Measurements from ENCODE around the gene MINK1.
"Not testable (repeated sequence)": the region's sequence is repeated elsewhere in the genome, so short reads cannot be mapped to it uniquely, and the experiment has no call there.

Gene MINK1

GRCh38 chr17:4846635-4847390 lies 13.7 kb downstream of the MINK1 start:
- DNase-seq (ENCODE audit: low spot score): no peak

- DNase-seq (ENCODE audit: low spot score): no peak
Observed at GRCh38 chr17:4849011-4849536, 15.9 kb downstream of the MINK1 start.

DNA sequence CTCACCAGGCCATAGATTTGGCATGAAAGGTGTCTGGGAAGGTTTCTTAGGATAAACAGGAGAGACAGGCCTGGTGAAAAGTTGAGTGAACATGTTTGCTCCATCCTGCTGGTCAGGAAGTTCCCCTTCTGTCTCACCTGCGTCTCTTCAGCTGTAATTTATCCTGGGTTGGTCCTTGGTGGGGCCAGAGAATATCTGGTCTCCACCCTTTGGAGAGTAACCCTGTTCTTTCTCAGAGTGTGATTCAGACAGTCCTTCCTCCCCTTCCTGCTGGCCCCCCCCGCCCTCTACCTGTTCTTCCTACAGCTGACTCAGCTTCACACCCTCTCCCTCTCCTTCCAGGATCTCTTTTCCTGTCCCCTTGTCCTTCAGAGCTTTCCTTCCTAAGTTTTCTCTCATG lies 17.1 kb downstream of the MINK1 start:
- DNase-seq (ENCODE audit: low spot score): no peak

DNA sequence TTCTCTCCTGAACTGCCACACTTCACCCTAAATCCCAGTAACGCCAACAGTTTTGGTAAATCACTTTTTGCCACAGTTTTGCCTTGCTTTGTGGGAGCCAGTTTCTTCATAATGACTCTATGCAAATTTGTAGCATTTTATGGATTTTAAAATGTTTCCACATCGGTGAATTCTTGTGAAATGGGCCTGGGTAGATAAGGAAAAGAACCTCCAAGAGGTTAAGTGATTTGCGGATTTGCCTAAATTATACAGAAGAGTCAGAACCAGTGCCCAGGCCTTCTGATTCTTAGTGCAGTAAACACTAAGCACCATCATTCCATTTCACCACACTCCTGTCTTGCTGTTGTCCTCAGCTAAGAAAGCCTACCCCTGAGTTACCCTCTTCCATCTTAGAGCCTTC lies 17.9 kb downstream of the MINK1 start:
- DNase-seq (ENCODE audit: low spot score): no peak

DNA sequence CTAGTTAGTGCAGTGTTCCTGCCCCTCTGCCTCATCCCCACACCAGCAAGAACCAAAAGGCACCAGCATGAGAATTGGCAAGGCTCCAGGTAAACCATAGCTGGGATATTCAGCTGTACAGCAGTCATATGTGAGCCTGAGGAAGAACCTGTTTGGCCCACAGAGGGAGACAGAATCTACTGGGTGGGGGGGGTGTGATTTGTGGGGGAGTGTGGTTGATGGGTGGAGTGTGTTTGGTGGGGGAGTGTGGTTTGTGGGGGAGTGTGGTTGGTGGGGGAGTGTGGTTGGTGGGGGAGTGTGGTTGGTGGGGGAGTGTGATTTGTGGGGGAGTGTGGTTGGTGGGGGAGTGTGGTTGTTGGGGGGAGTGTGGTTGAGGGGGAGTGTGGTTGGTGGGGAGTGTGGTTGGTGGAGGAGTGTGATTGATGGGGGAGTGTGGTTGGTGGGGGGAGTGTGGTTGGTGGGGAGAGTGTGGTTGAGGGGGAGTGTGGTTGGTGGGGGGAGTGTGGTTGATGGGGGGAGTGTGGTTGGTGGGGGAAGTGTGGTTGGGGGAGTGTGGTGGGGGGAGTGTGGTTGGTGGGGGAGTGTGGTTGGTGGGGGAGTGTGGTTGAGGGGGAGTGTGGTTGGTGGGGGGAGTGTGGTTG lies 19.5 kb downstream of the MINK1 start:
- DNase-seq (ENCODE audit: low spot score): no peak

DNA sequence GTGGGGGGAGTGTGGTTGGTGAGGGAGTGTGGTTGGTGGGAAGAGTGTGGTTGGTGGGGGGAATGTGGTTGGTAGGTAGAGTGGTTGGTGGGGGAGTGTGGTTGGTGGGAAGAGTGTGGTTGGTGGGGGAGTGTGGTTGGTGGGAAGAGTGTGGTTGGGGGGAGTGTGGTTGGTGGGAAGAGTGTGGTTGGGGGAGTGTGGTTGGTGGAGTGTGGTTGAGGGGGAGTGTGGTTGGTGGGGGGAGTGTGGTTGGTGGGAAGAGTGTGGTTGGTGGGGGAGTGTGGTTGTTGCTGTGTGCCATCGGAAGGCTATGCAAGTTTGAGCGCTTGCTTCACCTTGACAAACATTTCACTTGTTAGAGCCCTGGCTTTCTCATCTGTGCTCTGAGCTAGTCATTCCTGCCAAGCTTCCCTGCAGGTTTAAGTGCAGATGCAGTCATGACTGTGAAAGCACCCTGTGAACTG lies 20.1 kb downstream of the MINK1 start:
- no peak for DNase-seq (ENCODE audit: low spot score)

DNA sequence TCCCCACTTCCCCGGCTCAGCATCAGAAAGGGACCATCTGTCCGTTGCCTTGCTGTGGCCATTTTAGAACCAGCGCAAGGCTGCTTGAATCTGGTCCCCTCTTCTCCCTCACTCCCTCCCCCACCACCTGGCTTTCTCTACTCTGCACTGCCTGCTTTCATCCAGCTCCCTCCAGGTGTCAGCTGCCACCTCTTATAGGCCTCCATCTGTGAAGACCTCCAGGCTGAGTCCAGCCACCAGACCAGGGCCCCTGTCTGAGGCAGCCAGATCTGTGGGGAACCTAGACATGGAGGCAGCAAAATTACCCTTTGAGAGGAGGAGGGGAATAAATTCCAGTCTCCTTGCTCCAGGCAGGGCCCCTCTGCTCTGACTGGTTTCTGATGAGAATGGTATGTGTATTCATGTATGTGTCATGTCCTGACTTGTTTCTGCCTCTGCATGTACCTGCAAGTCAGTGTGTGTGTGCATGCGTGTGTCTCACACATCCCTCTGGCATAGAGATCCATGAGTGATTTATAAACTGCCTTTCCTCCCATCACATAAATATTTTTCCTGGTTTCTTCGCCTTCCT lies 21.1 kb downstream of the MINK1 start:
- DNase-seq (ENCODE audit: low spot score): peak; percentile 87

DNA sequence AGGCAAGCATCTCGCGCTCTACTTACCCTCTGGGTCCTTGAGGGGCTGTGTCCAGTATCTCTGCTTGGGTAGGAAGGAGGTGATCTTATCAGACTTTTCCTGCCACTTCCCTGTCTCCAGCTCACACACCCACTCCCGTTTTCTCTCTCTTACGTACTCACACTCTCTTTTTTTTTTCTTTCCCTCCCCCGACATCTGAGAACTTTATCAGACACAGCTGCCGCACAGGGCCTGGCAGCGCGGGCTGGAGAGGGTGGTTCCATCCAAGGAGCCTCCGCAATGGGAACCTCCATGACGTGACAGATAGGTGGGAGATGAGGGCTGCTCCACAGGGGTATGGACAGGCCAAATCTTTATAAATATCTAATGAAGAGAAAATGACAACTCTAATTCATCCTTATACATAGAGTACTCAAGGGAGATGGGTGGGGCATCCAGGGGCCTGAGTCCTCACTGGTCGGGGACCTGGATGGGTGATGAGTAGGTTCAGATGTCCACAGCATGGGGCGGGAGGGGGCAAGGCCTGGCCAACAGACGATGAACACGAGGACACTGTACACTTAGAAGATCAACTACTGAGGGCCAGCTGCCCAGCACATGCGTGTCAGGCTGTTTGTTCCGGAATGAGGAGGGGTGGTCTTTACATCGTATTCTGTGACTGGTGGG lies 23.3 kb downstream of the MINK1 start:
- peak; percentile 62 for DNase-seq (ENCODE audit: low spot score)

DNA sequence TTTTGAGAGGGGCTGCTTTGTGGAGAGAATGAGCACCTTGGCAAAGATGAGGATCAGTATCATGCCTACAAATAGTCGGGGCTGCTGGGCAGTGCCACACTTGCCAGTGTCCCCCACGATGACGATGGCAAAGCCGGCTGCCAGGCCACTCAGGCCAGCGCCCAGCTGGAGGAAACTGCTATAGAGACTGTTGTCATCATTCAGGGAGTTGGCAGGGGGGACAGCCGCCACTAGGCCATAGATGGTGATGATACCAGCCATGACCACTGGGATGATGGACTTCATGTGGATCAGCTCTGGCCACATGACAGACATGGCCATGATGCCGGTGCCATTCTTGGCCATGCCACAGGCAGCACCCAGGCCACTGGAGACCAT lies 23.8 kb downstream of the MINK1 start:
- no peak for DNase-seq (ENCODE audit: low spot score)

- not testable (repeated sequence) for DNase-seq (ENCODE audit: low spot score)
Observed at GRCh38 chr17:4857347-4857746, 24.2 kb downstream of the MINK1 start.

DNA sequence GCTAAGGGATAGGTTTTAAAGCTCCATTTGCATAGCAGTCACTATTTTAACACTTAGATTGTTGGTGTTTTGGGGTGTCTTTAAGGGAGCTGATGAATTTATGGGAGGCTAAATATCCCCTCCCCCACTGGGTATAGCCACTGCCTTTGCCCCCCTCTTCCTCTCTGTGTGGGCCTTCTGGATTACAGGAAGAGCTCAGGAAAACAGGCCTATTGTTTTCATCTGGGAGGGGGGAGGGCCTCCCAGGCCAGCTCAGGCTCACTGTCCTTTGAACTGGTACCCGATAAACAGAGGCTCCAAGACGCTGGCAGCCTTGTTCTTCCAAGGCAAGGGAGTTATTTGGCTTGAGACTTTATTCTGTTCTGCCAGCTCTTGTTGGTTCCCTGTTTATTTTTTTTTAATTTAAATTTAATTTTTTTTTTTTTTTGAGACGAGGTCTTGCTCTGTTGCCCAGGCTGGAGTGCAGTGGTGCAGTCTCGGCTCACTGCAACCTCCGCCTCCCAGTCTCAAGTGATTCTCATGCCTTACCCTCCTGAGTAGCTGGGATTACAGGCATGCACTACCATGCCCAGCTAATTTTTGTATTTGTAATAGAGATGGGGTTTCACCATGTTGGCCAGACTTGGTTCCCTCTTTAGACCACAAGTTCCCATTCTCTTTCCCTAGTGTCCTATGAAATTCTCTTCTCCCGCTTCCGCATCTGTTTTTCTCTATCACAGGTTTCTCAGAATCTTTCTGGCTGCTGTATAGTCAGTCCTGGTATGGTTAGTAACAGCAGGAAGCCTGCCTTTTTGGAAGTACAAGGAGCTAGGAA lies 25.1 kb downstream of the MINK1 start:
- no peak for DNase-seq (ENCODE audit: low spot score)

- DNase-seq (ENCODE audit: low spot score): no peak
Observed at GRCh38 chr17:4858882-4859260, 25.7 kb downstream of the MINK1 start.

- no peak for DNase-seq (ENCODE audit: low spot score)
Observed at GRCh38 chr17:4859816-4860625, 26.9 kb downstream of the MINK1 start.

GRCh38 chr17:4860651-4861050 lies 27.5 kb downstream of the MINK1 start:
- no peak for DNase-seq (ENCODE audit: low spot score)

- no peak for DNase-seq (ENCODE audit: low spot score)
Observed at GRCh38 chr17:4861052-4861451, 27.9 kb downstream of the MINK1 start.

GRCh38 chr17:4862720-4863119 lies 29.6 kb downstream of the MINK1 start:
- DNase-seq (ENCODE audit: low spot score): no peak

- DNase-seq (ENCODE audit: low spot score): no peak
Observed at GRCh38 chr17:4863321-4863720, 30.2 kb downstream of the MINK1 start.

DNA sequence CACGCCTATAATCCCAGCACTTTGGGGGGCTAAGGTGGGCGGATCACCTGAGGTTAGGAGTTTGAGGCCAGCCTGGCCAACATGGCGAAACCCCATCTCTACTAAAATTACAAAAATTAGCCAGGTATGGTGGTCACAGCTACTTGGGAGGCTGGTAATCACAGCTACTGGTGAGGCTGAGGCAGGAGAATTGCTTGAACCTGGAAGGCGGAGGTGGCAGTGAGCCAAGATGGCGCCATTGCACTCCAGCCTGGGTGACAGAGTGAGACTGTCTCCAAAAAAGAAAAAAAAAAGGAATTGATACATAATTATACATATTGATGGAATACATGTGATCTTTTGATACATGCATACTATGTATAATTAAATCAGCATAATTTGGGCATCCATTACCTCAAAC lies 34.4 kb downstream of the MINK1 start:
- not testable (repeated sequence) for DNase-seq (ENCODE audit: low spot score)

GRCh38 chr17:4869058-4869998 lies 36.2 kb downstream of the MINK1 start:
- DNase-seq (ENCODE audit: low spot score): not testable (repeated sequence)
